Measurements from ENCODE around the gene SSR3.

The SSR3 gene

GRCh38 chr3:156536524-156537316, 18.2 kb downstream of the SSR3 start:
- H3K9me3 ChIP-seq (ENCODE audit: insufficient read depth, low read depth, low read length) = no peaks in the 10 kb centered on the region
- no peaks in the 10 kb centered on the region for H3K27me3 ChIP-seq (ENCODE audit: insufficient read depth, low read length, poor library complexity, severe bottlenecking)
- TF ChIP-seq CTCF (conservative IDR thresholded peaks at IDR 0.05; ENCODE audit: low read length) = no peak
- no peak overlapping the region for H3K9ac ChIP-seq (ENCODE audit: low read depth, low read length, poor library complexity, severe bottlenecking)
- H3K4me1 ChIP-seq (ENCODE audit: insufficient read depth, low read length, poor library complexity, severe bottlenecking) = no peaks in the 10 kb centered on the region
- no peaks in the 10 kb centered on the region for H3F3A ChIP-seq (ENCODE audit: low read depth)
- H3K79me2 ChIP-seq (ENCODE audit: insufficient read depth, low read length) = no peaks in the 10 kb centered on the region
- H3K4me3 ChIP-seq (ENCODE audit: low read length, poor library complexity, severe bottlenecking) = no peak overlapping the region
- no peaks in the 10 kb centered on the region for H3K9me2 ChIP-seq (replicated peaks; ENCODE audit: low read depth, low read length)
- peaks cover 22% of the 10 kb centered on the region for H3K36me3 ChIP-seq (ENCODE audit: insufficient read depth, low read length)
- peaks cover 3% of the 10 kb centered on the region for H4K20me1 ChIP-seq (ENCODE audit: insufficient read depth, low read length, poor library complexity, severe bottlenecking)
- H2AFZ ChIP-seq (ENCODE audit: low read length) = no peak overlapping the region
- H3K4me2 ChIP-seq (ENCODE audit: low read depth, low read length, poor library complexity, severe bottlenecking) = no peak overlapping the region

GRCh38 chr3:156535798-156536197, 19.1 kb downstream of the SSR3 start:
- no peak for TF ChIP-seq EZH2phosphoT487 (IDR thresholded peaks at IDR 0.05; ENCODE audit: borderline replicate concordance)
- no peak for TF ChIP-seq CTCF (conservative IDR thresholded peaks at IDR 0.05; ENCODE audit: low read length)
- H3K27me3 ChIP-seq (ENCODE audit: insufficient read depth, low read length, poor library complexity, severe bottlenecking) = no peaks in the 10 kb centered on the region
- no peak overlapping the region for H3K4me3 ChIP-seq (ENCODE audit: low read length, poor library complexity, severe bottlenecking)
- peaks cover 13% of the 10 kb centered on the region; the same call in 1 of the 2 replicates for H3K36me3 ChIP-seq (ENCODE audit: insufficient read depth, low read length)
- H3K9me2 ChIP-seq (replicated peaks; ENCODE audit: low read depth, low read length) = no peaks in the 10 kb centered on the region
- H3K4me2 ChIP-seq (ENCODE audit: low read depth, low read length, poor library complexity, severe bottlenecking) = no peak overlapping the region
- H3K9ac ChIP-seq (ENCODE audit: low read depth, low read length, poor library complexity, severe bottlenecking) = no peak overlapping the region
- H4K20me1 ChIP-seq (ENCODE audit: insufficient read depth, low read length, poor library complexity, severe bottlenecking) = peaks cover 1% of the 10 kb centered on the region
- no peak overlapping the region for H2AFZ ChIP-seq (ENCODE audit: low read length)
- no peaks in the 10 kb centered on the region for H3K79me2 ChIP-seq (ENCODE audit: insufficient read depth, low read length)
- H3K4me1 ChIP-seq (ENCODE audit: insufficient read depth, low read length, poor library complexity, severe bottlenecking) = no peaks in the 10 kb centered on the region
- H3K9me3 ChIP-seq (ENCODE audit: insufficient read depth, low read depth, low read length) = no peaks in the 10 kb centered on the region
- no peaks in the 10 kb centered on the region for H3F3A ChIP-seq (ENCODE audit: low read depth)

- H3K9ac ChIP-seq (ENCODE audit: low read depth, low read length, poor library complexity, severe bottlenecking) = no peak overlapping the region
- TF ChIP-seq CTCF (conservative IDR thresholded peaks at IDR 0.05; ENCODE audit: low read length) (peak; percentile 36; the same call in 1 of the 2 replicates), EZH2phosphoT487 (IDR thresholded peaks at IDR 0.05; ENCODE audit: borderline replicate concordance) (no peak)
Observed at GRCh38 chr3:156535162-156535627, 19.7 kb downstream of the SSR3 start.

More at GRCh38 chr3:156535162-156535627, 19.7 kb downstream of the SSR3 start:
- Histone ChIP-seq H3K4me3 (ENCODE audit: low read length, poor library complexity, severe bottlenecking) (no peak overlapping the region), H3K36me3 (ENCODE audit: insufficient read depth, low read length) (peaks cover 10% of the 10 kb centered on the region; the same call in 1 of the 2 replicates), H3K9me3 (ENCODE audit: insufficient read depth, low read depth, low read length) (no peaks in the 10 kb centered on the region), H3K79me2 (ENCODE audit: insufficient read depth, low read length) (no peaks in the 10 kb centered on the region), H2AFZ (ENCODE audit: low read length) (no peak overlapping the region), H4K20me1 (ENCODE audit: insufficient read depth, low read length, poor library complexity, severe bottlenecking) (no peaks in the 10 kb centered on the region), H3K4me1 (ENCODE audit: insufficient read depth, low read length, poor library complexity, severe bottlenecking) (no peaks in the 10 kb centered on the region), H3F3A (ENCODE audit: low read depth) (no peaks in the 10 kb centered on the region), H3K27me3 (ENCODE audit: insufficient read depth, low read length, poor library complexity, severe bottlenecking) (no peaks in the 10 kb centered on the region), H3K9me2 (replicated peaks; ENCODE audit: low read depth, low read length) (no peaks in the 10 kb centered on the region), H3K4me2 (ENCODE audit: low read depth, low read length, poor library complexity, severe bottlenecking) (no peak overlapping the region)
